Esophagus muscularis mucosa (tissue), 3 donors: Measurements from ENCODE around the gene IGF1R.

ENCODE experiments used
- CTCF ChIP-seq, 3 experiments: fragments of 200-600 bp in 2 of 3; fragments of 450-650 bp in 1 of 3; sonication (generic) in 2 of 3; IDR thresholded peaks; one replicate each; pipeline ENCODE4 v1.5.1; 2017 to 2019; ENCODE audit warnings: antibody characterized with exemption in 3 of 3, mild to moderate bottlenecking in 2 of 3, moderate library complexity in 1 of 3
- POLR2A ChIP-seq: fragments of 450-650 bp; IDR thresholded peaks from one replicate; pipeline ENCODE4 v1.6.1; 2017; ENCODE audit warnings: antibody characterized with exemption, moderate library complexity, mild to moderate bottlenecking, low read depth
- POLR2AphosphoS5 ChIP-seq, 2 donors: sonication (generic); formaldehyde crosslinking; IDR thresholded peaks; one replicate each; pipeline ENCODE4 v1.6.1; 2017; ENCODE audit warnings: antibody characterized with exemption in 2 of 2

GRCh38 chr15:98743177-98743576, 94.8 kb downstream of the IGF1R start:
- no peak for TF ChIP-seq POLR2A
- no peak for TF ChIP-seq CTCF (IDR thresholded peaks at IDR 0.05)
- no peak for TF ChIP-seq POLR2AphosphoS5 (IDR thresholded peaks at IDR 0.05)
